ENCODE measurements around the gene SMURF1.
"Not testable (repeated sequence)": the region's sequence is repeated elsewhere in the genome, so short reads cannot be mapped to it uniquely, and the experiment has no call there.

SMURF1 gene

GRCh38 chr7:99118077-99118476 is 25.8 kb downstream of the SMURF1 start:
- DNase-seq: no peak

GRCh38 chr7:99116144-99116543 is 27.8 kb downstream of the SMURF1 start:
- DNase-seq: no peak

DNA sequence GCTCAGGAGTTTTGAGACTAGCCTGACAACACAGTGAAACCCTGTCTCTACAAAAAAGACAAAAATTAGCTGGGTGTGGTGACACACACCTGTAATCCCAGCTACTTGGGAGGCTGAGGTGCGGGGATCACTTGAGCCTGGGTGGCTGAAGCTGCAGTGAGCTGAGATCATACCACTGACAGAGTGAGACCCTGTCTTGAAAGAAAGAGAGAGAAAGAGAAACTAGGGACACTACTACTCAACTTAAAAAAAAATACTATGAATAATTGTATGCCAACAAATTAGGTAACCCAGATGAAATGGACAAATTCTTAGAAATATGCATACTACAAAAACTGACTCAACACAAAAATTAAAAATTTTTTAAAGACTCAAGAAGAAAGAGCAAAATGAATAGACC is 28.5 kb downstream of the SMURF1 start:
- no peak for DNase-seq

- no peak for DNase-seq
Measured at GRCh38 chr7:99112979-99113378, 30.9 kb downstream of the SMURF1 start.

DNA sequence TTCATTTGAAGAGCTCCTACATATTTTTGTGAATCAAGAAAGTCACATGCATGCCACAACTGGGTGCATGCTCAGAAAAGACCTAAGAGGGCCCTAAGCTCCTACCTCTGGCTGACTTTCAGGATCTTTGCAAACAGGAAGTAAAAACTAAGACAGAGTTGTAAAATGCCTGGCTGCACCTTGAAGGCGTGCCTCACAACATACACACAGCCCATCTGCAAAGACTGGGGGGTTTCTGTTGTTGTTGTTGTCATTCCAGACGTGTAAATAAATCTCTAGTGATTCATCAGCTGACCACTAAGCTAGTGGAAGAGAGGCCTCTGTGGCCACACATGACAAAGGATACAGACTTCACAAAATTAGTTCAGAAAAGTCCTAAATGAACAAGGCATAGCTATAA is 31.8 kb downstream of the SMURF1 start:
- DNase-seq: no peak

GRCh38 chr7:99111591-99111990 is 32.3 kb downstream of the SMURF1 start:
- no peak for DNase-seq

DNA sequence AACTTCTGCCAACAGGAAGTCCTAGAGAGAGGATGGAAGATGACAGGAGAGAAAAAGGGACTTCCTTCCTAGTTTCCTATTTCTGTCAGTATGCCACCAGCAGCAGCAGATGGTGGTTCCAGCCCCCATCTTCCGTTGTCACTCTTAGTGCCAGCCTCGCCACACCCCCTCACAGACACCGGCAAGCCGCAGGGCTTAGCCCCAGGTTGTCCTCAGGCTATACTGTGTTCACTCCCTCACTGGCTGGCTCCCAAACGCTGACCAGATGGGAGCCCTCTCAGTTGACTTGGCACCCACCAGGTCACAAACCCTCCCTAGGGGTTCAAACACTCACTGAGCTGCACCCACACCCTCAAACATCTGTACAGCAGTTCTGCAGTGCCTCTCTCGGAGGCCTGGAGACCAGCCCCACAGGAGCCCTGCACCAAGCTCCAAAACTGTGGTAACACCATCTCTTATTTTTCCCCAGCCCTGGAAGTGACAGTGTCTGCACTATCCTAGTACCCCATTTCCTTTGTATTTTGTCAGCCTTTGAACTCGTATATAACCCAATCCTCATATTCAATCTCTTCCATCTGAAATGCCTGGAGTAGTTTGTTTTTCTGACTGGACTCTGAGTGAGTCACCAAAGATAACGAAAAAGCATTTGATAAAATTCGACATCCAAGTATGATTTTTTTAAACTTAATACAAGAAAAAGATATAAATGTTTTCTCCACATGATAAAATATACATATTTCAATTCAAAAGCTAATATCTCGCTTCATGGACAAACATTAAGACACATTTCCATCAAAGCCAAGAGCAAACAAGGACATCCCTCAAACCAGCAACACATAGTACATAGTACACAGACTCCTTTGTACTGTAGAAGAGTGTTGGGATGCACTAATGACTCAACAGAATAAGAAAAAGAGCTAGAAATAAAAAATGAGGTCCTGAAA is 34.5 kb downstream of the SMURF1 start:
- DNase-seq: no peak

GRCh38 chr7:99108613-99109012 is 35.3 kb downstream of the SMURF1 start:
- DNase-seq: no peak

- no peak for DNase-seq
Measured at GRCh38 chr7:99106821-99107241, 37.1 kb downstream of the SMURF1 start.

- DNase-seq: no peak
Measured at GRCh38 chr7:99106411-99106810, 37.5 kb downstream of the SMURF1 start.

DNA sequence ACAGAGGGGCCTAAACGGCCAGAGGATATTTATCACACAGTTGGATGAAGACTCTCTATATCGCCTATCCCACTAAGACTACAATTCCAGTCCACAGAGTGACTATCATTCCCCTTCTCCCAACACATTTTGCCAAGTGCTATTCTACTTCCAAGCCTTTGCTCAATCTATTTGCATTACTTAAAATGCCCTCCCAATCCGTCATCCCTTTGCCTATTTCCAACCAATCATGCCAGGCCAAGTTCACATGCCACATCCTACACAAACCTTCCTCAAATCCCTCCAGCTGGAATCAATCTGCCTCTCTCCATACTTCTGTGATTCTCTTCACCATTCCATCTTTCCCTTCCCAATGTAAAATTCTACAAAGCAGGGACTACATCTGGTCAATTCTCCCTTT is 38.2 kb downstream of the SMURF1 start:
- DNase-seq: no peak

DNA sequence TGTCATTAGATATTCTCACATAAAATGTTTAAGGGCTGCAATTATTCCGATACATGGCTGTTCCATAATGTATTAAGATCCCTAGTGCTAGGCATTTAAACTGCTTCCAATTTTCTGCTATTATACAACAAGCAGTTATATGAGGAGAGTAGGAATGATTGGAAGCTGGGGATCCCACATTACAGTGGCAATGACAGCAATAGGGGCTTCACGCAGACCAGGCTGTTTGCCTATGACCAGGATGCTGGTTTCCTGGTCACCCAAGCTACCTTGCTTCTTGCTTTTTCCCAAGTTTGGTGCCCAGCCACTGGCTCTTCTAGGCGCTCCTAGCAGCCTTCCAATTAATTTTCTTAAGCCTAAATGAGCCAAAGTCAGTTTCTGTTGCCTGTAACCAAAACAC is 39.3 kb downstream of the SMURF1 start:
- DNase-seq: no peak

- DNase-seq: not testable (repeated sequence)
Measured at GRCh38 chr7:99103836-99104235, 40.1 kb downstream of the SMURF1 start.

- peak; percentile 68 for DNase-seq
Measured at GRCh38 chr7:99102809-99103690, 40.9 kb downstream of the SMURF1 start.

GRCh38 chr7:99102361-99102760 is 41.5 kb downstream of the SMURF1 start:
- no peak for DNase-seq

DNA sequence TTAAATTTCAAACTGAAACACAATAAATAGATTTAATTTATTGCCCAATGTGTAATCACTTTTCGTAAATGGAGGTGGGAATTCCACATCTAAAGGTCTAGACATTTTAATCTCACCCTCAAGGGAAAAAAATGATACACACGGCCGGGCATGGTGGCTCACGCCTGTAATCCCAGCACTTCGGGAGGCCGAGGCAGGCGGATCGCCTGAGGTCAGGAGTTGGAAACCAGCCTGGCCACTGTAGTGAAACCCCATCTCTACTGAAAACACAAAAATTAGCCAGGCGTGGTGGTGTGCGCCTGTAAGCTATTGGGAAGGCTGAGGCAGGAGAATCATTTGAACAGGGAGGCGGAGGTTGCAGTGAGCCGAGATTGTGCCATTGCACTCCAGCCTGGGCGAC is 42.4 kb downstream of the SMURF1 start:
- DNase-seq: not testable (repeated sequence)

DNA sequence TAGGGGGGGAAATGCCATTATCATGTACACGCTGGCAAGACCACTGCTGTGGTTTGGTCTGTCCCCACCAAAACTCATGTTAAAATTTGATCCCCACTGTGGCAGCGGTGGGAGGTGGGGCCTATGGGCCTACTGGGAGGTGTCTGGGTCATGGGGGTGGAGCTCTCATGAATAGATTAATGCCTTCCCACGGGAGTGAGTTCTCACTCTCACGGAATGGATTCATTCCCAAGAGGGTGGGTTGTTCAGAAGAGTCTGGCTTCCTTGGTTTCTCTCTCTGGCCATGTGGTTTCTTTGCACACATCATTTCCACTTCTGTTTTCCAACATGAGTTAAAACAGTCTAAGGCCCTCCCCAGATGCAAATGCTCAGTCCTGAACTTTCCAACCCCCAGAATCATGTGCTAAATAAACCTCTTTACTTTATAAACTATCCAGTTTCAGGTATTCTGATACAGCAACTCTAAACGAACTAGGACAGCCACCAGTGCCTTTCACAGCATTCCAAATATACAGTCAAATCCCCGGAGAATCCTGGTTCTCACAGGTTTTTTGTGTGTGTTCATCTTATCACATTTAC is 44.3 kb downstream of the SMURF1 start:
- DNase-seq: no peak

DNA sequence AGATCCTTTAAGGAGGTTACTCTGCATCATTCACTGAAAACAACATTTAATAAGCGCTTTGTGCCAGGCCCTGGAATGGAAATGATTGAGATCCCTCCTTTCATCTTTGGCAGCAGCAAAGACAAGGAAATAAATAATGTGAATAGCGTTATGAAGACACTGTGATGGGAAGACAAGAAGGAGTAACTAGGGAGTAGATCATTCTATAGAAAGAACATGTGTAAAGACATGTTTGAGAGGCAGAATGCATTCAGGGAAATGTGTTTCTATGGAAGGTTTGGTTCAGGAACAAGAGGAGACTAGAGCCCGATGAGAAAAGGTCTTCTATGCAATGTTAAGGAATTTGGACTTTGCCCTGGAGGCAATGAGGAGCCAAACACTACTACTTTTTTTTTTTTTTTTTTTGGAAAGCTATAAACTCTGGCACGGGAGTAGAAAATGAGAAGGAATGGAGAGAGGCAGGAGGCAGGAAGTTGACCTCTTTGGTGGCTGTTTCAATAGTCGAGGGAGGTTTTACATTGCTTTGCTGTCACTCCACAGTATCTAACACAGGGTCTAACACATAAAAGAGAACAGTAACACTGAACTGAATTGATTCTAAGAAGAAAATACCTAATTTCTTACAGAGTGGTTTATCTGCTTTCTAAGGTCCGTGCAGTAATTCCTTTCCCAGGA is 44.9 kb downstream of the SMURF1 start:
- no peak for DNase-seq

DNA sequence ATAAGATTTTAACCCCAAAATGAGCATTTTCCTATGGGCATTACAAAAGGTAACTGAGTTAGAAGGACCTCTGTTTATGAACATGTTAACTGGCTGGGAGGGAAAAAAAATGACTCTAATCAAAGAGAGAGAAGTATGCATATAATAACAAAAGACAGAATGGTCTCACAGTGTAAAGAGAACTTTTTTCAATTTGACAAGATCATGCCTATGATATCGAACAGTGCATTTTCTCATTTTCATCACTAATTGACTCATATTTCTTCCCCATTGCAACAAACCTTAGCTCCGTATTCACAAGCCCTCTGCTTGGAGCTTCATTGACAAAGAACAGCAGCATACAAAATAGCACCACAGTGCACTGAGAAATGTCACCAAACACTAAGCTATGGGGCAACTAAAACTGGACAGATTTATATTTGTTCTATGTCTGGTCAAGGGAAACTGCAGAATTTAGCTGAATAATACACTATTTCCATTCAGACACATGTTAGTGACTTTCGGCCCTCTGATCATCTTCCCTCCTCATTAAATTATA is 45.6 kb downstream of the SMURF1 start:
- DNase-seq: no peak

GRCh38 chr7:99097730-99098129 is 46.2 kb downstream of the SMURF1 start:
- no peak for DNase-seq

DNA sequence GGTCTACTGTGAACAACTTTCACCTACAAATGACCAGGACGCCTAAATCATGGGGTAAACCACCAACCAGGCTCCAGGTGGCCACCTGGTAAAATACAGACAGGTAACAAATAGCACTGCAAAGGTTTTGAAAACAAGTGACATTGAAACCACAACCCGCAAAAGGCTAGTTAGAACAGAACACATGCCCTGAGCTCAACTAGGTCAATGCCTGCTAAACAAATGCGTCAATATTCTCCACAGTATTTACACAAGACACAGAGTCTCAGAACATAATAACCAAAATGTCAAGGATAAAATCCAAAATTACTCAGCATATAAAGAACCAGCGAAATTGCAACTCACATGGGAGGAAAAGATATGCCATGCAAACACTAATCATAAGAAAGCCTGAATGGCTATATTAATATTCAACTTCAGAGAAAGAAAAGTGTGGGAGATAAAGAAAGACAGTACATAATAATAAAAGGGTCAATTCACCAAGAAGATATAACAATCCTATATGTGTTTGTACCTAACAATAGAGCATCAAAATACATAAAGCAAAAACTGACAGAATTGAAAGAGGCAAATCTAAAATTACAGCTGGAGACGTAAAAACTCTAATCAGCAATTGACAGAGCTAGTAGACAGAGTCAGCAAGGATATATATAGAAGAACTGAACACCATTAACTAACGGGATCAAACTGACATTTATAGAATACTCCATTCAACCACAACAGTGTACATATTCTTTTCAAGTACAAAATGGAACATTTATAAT is 47.6 kb downstream of the SMURF1 start:
- no peak for DNase-seq

GRCh38 chr7:99095698-99096097 is 48.2 kb downstream of the SMURF1 start:
- no peak for DNase-seq
